ENCODE results near the gene SMIM41.

The SMIM41 gene

GRCh38 chr12:52145228-52146088, 66.0 kb downstream of the SMIM41 start:
- no peak for DNase-seq (ENCODE audit: low read depth in 2 of 3, low spot score in 1 of 3)

- no peak for DNase-seq (ENCODE audit: low read depth in 2 of 3, low spot score in 1 of 3)
Observed at GRCh38 chr12:52146089-52146821, 66.8 kb downstream of the SMIM41 start.

GRCh38 chr12:52146822-52147366, 67.4 kb downstream of the SMIM41 start:
- no peak for DNase-seq (ENCODE audit: low read depth in 2 of 3, low spot score in 1 of 3)

- DNase-seq (ENCODE audit: low read depth in 2 of 3, low spot score in 1 of 3) = no peak
Observed at GRCh38 chr12:52147367-52147963, 68.0 kb downstream of the SMIM41 start.

GRCh38 chr12:52147964-52148463, 68.5 kb downstream of the SMIM41 start:
- no peak for DNase-seq (ENCODE audit: low read depth in 2 of 3, low spot score in 1 of 3)

GRCh38 chr12:52148464-52149181, 69.1 kb downstream of the SMIM41 start:
- DNase-seq (ENCODE audit: low read depth in 2 of 3, low spot score in 1 of 3) = no peak

GRCh38 chr12:52149182-52149641, 69.7 kb downstream of the SMIM41 start:
- DNase-seq (ENCODE audit: low read depth in 2 of 3, low spot score in 1 of 3) = no peak

GRCh38 chr12:52149651-52150241, 70.2 kb downstream of the SMIM41 start:
- DNase-seq (ENCODE audit: low read depth in 2 of 3, low spot score in 1 of 3) = no peak

GRCh38 chr12:52151153-52151836, 71.8 kb downstream of the SMIM41 start:
- no peak for DNase-seq (ENCODE audit: low read depth in 2 of 3, low spot score in 1 of 3)

GRCh38 chr12:52151837-52152783, 72.6 kb downstream of the SMIM41 start:
- peak; percentile 32 to 62 (median 61) for DNase-seq (ENCODE audit: low read depth in 2 of 3, low spot score in 1 of 3)

- no peak for DNase-seq (ENCODE audit: low read depth in 2 of 3, low spot score in 1 of 3)
Observed at GRCh38 chr12:52152905-52153317, 73.4 kb downstream of the SMIM41 start.

- no peak for DNase-seq (ENCODE audit: low read depth in 2 of 3, low spot score in 1 of 3)
Observed at GRCh38 chr12:52155048-52155868, 75.8 kb downstream of the SMIM41 start.

- DNase-seq (ENCODE audit: low read depth in 2 of 3, low spot score in 1 of 3) = no peak
Observed at GRCh38 chr12:52156311-52156710, 76.8 kb downstream of the SMIM41 start.

- DNase-seq (ENCODE audit: low read depth in 2 of 3, low spot score in 1 of 3) = peak; percentile 48 to 70 (median 58)
Observed at GRCh38 chr12:52156757-52157565, 77.5 kb downstream of the SMIM41 start.

GRCh38 chr12:52157566-52158150, 78.2 kb downstream of the SMIM41 start:
- DNase-seq (ENCODE audit: low read depth in 2 of 3, low spot score in 1 of 3) = no peak
